K562 (cell line): ENCODE results near the gene MMP1. TPM values are rescaled to one million over a fixed set of nuclear protein-coding genes. Genes with fewer than 3 reads are reported as not detected.

Experiments
- ATAC-seq: fragments of 200-7000 bp; cut with Tn5 transposase; 3 replicates; pipeline ENCODE4 v1.9.1; 2020; ENCODE audit warnings: moderate library complexity
- BruUV-seq: library from RNA; stranded (reverse); fragments of 400-500 nt; replicated peaks from 2 replicates; lab custom pipeline; 2021; lab: Mats Ljungman, UMichigan
- CTCF ChIA-PET: fragments of 300-600 bp; formaldehyde crosslinking; extraction: SDS; loops from one replicate; lab custom pipeline; 2021; ENCODE audit warnings: low intra/inter-chr PET ratio; lab: Yijun Ruan, JAX
- POLR2A ChIA-PET: fragments of 300-600, 350-650 bp; sonication (Branson Sonifier 250); formaldehyde crosslinking; extraction: SDS; loops from one replicate; lab custom pipeline; 2021; ENCODE audit warnings: antibody characterized with exemption, inconsistent platforms; lab: Yijun Ruan, JAX
- DNase-seq, 4 experiments: peaks; one replicate each; pipeline versions ENCODE4 v3.0.0 to v3.0.0-alpha.2; 2011 to 2018; ENCODE audit warnings: low spot score in 3 of 4, mixed read lengths in 3 of 4; ENCODE audit errors: extremely low read depth in 1 of 4
- FAIRE-seq: peaks from 2 replicates; lab custom pipeline; 2011; peaks lifted over from hg19 to GRCh38; lab: Jason Lieb, UNC
- H2AFZ ChIP-seq: 2 replicates; pipeline ENCODE4 v1.6.0; 2011; ENCODE audit warnings: low read depth, low read length, control low read depth, inconsistent platforms
- H3K27ac ChIP-seq: fragments of 200-600 bp; 3 replicates; pipeline ENCODE4 v1.8.0; 2011; ENCODE audit warnings: low read depth, mild to moderate bottlenecking, control low read depth, inconsistent platforms, low read length, moderate library complexity, mixed read lengths; ENCODE audit errors: extremely low read depth
- H3K27me3 ChIP-seq, 2 experiments: fragments of 300-600 bp in 1 of 2; 2 replicates in 1 of 2; 3 replicates in 1 of 2; pipeline versions ENCODE4 v1.6.0 to v1.8.0; 2011; ENCODE audit warnings: inconsistent platforms in 2 of 2, low read length in 2 of 2, mild to moderate bottlenecking in 1 of 2, mixed read lengths in 1 of 2, moderate library complexity in 1 of 2; ENCODE audit not compliant: control insufficient read depth in 2 of 2, insufficient read depth in 2 of 2
- H3K36me3 ChIP-seq: fragments of 300-600 bp; 3 replicates; pipeline ENCODE4 v1.8.0; 2011; ENCODE audit warnings: mild to moderate bottlenecking, low read length, inconsistent platforms; ENCODE audit not compliant: control insufficient read depth, insufficient read depth
- H3K4me1 ChIP-seq, 2 experiments: fragments of 200-600 bp in 1 of 2; replicated peaks in 1 of 2; 2 replicates in 1 of 2; 3 replicates in 1 of 2; pipeline versions ENCODE4 v1.5.1 to v1.8.0; 2011; ENCODE audit warnings: inconsistent platforms in 2 of 2, low read length in 2 of 2, mild to moderate bottlenecking in 1 of 2, mixed read lengths in 1 of 2, moderate library complexity in 1 of 2; ENCODE audit not compliant: control insufficient read depth in 2 of 2, insufficient read depth in 2 of 2
- H3K4me2 ChIP-seq: 2 replicates; pipeline ENCODE4 v1.6.1; 2011; ENCODE audit warnings: low read length, control low read depth, inconsistent platforms, mixed read lengths; ENCODE audit not compliant: insufficient read depth
- H3K4me3 ChIP-seq: fragments of 200-600 bp; sonication (generic), shearing (Covaris generic); 2 replicates; pipeline ENCODE4 v1.5.1; 2016; ENCODE audit warnings: control low read depth, inconsistent platforms
- H3K79me2 ChIP-seq: fragments of 200-600 bp; 3 replicates; pipeline ENCODE4 v1.8.0; 2011; ENCODE audit warnings: low read length, inconsistent platforms; ENCODE audit not compliant: control insufficient read depth, insufficient read depth
- H3K9ac ChIP-seq, 2 experiments: 2 replicates each; pipeline versions ENCODE4 v1.6.0 to v1.6.1; 2011; ENCODE audit warnings: low read depth in 2 of 2, low read length in 2 of 2, control low read depth in 1 of 2, inconsistent platforms in 1 of 2, mild to moderate bottlenecking in 1 of 2, mixed read lengths in 1 of 2; ENCODE audit not compliant: insufficient read depth in 1 of 2
- H3K9me1 ChIP-seq: one replicate; pipeline ENCODE4 v1.6.0; 2011; ENCODE audit warnings: inconsistent platforms, mild to moderate bottlenecking, low read length, moderate library complexity; ENCODE audit not compliant: control insufficient read depth, insufficient read depth
- H3K9me3 ChIP-seq: replicated peaks from 2 replicates; pipeline ENCODE4 v1.5.1; 2011; ENCODE audit warnings: low read depth, low read length, inconsistent platforms; ENCODE audit not compliant: control insufficient read depth, insufficient read depth
- H4K20me1 ChIP-seq: replicated peaks from 2 replicates; pipeline ENCODE4 v1.6.1; 2011; ENCODE audit warnings: low read length, inconsistent platforms, mixed read lengths; ENCODE audit not compliant: control insufficient read depth, insufficient read depth
- CHAMP1 ChIP-seq: fragments of 450-650 bp; IDR thresholded peaks from 2 replicates; pipeline ENCODE4 v1.6.1; 2016; ENCODE audit warnings: mild to moderate bottlenecking
- CREM ChIP-seq: IDR thresholded peaks from 2 replicates; pipeline ENCODE4 v1.6.1; 2014; ENCODE audit warnings: antibody characterized with exemption, low read depth
- HCFC1 ChIP-seq: IDR thresholded peaks from 2 replicates; pipeline ENCODE4 v1.6.1; 2012; ENCODE audit warnings: low read depth, low read length, improper control_type of control experiment
- MAZ ChIP-seq, 2 experiments: fragments of 450-650 bp in 1 of 2; sonication (generic) in 1 of 2; formaldehyde crosslinking; IDR thresholded peaks in 1 of 2; conservative IDR thresholded peaks in 1 of 2; 2 replicates each; pipeline versions ENCODE4 v1.4.0 to v1.5.0; 2020; ENCODE audit warnings: mild to moderate bottlenecking in 1 of 2, missing genetic modification reagents in 1 of 2
- MECOM ChIP-seq: fragments of 250-450 bp; sonication (Bioruptor Pico); IDR thresholded peaks from 2 replicates; pipeline ENCODE4 v1.8.0; 2022; ENCODE audit warnings: inconsistent platforms
- POU5F1 ChIP-seq: fragments of 150-350 bp; IDR thresholded peaks from 2 replicates; pipeline ENCODE4 v1.6.1; 2014; ENCODE audit warnings: borderline replicate concordance, low read length, low read depth, mild to moderate bottlenecking; ENCODE audit not compliant: partially characterized antibody
- VEZF1 ChIP-seq: fragments of 200-800 bp; sonication (Bioruptor generic); IDR thresholded peaks from 2 replicates; pipeline ENCODE4 v1.6.1; 2017; ENCODE audit warnings: missing genetic modification characterization, missing compliant biosample characterization
- ZBTB12 ChIP-seq: fragments of 250-450 bp; sonication (Bioruptor Pico); IDR thresholded peaks from 2 replicates; pipeline ENCODE4 v1.4.0; 2020
- ZBTB49 ChIP-seq: sonication (generic); formaldehyde crosslinking; IDR thresholded peaks from 2 replicates; pipeline ENCODE4 v1.8.0; 2022; ENCODE audit warnings: missing genetic modification reagents, mild to moderate bottlenecking, borderline replicate concordance
- ZNF512 ChIP-seq: IDR thresholded peaks from 2 replicates; pipeline ENCODE4 v1.6.1; 2016; ENCODE audit warnings: missing genetic modification characterization, missing compliant biosample characterization
- WGBS: fragments of 100-300 bp; shearing (Covaris generic); methylation state at CpG from one replicate; pipeline ENCODE4 v1.1.6; 2016; ENCODE audit warnings: low coverage, mixed read lengths; ENCODE audit not compliant: insufficient coverage; ENCODE audit errors: missing lambda C conversion rate; 5-methylcytosine and 5-hydroxymethylcytosine counted together
- in situ Hi-C: fragments of 300-500 bp; cut with MboI; formaldehyde crosslinking; loops from 4 replicates; pipeline ENCODE4 v1.15.0; 2018; ENCODE audit warnings: inconsistent platforms, mixed read lengths
- intact Hi-C: fragments of 100-400 bp; cut with micrococcal nuclease; formaldehyde crosslinking; loops from 2 replicates; pipeline ENCODE4 v1.14.2; 2022
- polyA plus RNA-seq, 8 experiments: library from polyadenylated mRNA; depleted of rRNA in 4 of 8; stranded (reverse) in 5 of 8; unstranded in 3 of 8; fragments of >200 nt; fragmentation: Nextera tagmentation in 2 of 8; fragmentation: Illumina TruSeq in 1 of 8; extraction: Ambion mirVana in 2 of 8; extraction: Trizol in 1 of 8; gene quantifications; 2 replicates each; pipeline versions ENCODE4 v1.2.1 to v1.2.3, GENCODE V29; 2011 to 2014; ENCODE audit warnings: inconsistent platforms in 1 of 8, missing spikeins in 1 of 8
- total RNA-seq, 7 experiments: library from RNA; depleted of rRNA in 6 of 7; stranded (reverse); fragments of >200 nt in 6 of 7; fragmentation: Illumina TruSeq in 2 of 7; extraction: Trizol in 2 of 7; gene quantifications; 2 replicates each; pipeline versions ENCODE4 v1.2.1 to v1.2.3, GENCODE V29; 2011 to 2021; ENCODE audit warnings: low replicate concordance in 1 of 7

MMP1 gene
- total and polyA plus RNA-seq, 9 of the 15 experiments (the other 6 are each of a cell fraction or from before 2014, with no cell fraction given): 0.06 to 0.33 (median 0.15) TPM; not detected in 2

- no peak for DNase-seq
- Histone ChIP-seq H3K9me3 (no peaks in the 10 kb centered on the region), H3K4me3 (no peak overlapping the region), H2AFZ (no peak overlapping the region), H3K9me1 (no peaks in the 10 kb centered on the region), H3K4me2 (no peak overlapping the region), H3K27ac (no peak overlapping the region), H3K9ac (no peak overlapping the region), H3K36me3 (no peaks in the 10 kb centered on the region), H3K79me2 (no peaks in the 10 kb centered on the region), H4K20me1 (no peaks in the 10 kb centered on the region), H3K4me1 (no peaks in the 10 kb centered on the region), H3K27me3 (no peaks in the 10 kb centered on the region)
- FAIRE-seq: no peak
- intact Hi-C loops (no loop called here), in situ Hi-C loops (no loop called here)
- BruUV-seq: no TSS peak
- 1% methylated on average over 8 of the region's 8 CpGs for WGBS
- TF ChIP-seq HCFC1 (no peak), ZNF512 (tag) (no peak), MAZ (CRISPR knock-in tag; conservative IDR thresholded peaks at IDR 0.05 in 1 of 2, IDR thresholded peaks at IDR 0.05 in 1 of 2) (no peak), CREM (no peak), CHAMP1 (no peak), ZBTB12 (CRISPR knock-in tag) (no peak), MECOM (CRISPR knock-in tag) (no peak), ZBTB49 (CRISPR knock-in tag) (no peak), POU5F1 (no peak), VEZF1 (CRISPR knock-in tag) (no peak)
- POLR2A ChIA-PET: no interaction called here
- CTCF ChIA-PET: no interaction called here
- no peak for ATAC-seq
Measured at GRCh38 chr11:102788334-102788995, 9.5 kb downstream of the MMP1 start.
